GM12865 (cell line): ENCODE measurements around the gene FOXG1.
A peak's percentile ranks its signal among the peaks of the same experiment; 100 is the strongest.

ENCODE experiments used
- DNase-seq: peaks from one replicate; pipeline ENCODE4 v3.0.0; 2010; ENCODE audit warnings: low read depth
- H3K4me3 ChIP-seq: 2 replicates; pipeline ENCODE4 v1.5.1; 2011; ENCODE audit warnings: mild to moderate bottlenecking, low read depth, low read length, control low read depth
- TF ChIP-seq, protein P1 (sequence below): IDR thresholded peaks from 2 replicates; pipeline ENCODE4 v1.5.1; 2011; ENCODE audit warnings: low read length, control low read depth, low read depth, inconsistent platforms; ENCODE audit not compliant: insufficient read depth; ENCODE audit errors: missing control alignments

The FOXG1 gene

DNA sequence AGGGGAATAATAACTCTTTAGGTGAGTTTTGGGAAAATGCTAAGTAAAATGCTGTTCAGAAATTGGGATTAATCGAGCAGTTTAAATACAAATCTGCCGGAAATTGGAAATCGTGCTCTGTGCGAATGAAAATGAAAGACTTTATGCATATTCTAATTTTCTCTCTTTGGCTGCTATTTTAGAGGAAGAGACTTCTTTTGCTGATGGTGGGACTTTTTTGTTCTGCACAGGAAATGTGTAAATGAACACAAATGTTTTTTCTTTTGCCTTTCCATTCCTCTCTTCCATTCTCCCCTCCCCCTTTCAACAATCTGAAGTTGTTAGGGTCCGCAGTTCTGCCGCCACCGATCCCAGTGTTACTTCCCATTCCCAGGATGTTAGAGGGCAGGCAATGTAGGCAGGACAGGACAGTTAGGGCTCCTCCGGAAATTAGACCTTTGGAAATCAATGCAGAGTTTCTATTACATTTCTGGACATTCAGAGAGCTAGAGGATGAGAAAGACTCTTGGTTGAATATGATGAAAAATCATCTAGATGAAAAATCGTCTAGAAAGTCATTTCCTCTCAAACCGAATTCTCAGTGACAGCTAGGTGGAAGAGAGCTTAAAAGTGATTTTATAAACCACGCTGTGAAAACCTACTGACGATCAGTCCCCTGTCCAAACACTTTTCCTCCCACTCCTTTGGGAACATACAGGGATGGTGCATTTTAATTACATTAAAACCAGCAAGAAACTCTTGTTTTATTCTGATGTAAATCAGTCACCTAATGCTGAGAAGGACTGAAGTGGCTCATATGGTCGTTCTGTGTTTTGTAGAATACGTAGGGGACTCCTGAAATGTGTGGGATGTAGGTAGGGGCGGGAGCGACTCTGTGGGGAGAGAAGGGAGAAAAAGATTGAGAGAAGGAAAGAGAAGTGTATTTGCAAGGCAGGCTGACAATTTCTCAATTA lies 17.8 kb downstream of the FOXG1 start:
- H3K4me3 ChIP-seq = peak overlapping the region; percentile 26; the same call in 1 of the 2 replicates
- DNase-seq = no peak
- TF ChIP-seq, protein P1, sequence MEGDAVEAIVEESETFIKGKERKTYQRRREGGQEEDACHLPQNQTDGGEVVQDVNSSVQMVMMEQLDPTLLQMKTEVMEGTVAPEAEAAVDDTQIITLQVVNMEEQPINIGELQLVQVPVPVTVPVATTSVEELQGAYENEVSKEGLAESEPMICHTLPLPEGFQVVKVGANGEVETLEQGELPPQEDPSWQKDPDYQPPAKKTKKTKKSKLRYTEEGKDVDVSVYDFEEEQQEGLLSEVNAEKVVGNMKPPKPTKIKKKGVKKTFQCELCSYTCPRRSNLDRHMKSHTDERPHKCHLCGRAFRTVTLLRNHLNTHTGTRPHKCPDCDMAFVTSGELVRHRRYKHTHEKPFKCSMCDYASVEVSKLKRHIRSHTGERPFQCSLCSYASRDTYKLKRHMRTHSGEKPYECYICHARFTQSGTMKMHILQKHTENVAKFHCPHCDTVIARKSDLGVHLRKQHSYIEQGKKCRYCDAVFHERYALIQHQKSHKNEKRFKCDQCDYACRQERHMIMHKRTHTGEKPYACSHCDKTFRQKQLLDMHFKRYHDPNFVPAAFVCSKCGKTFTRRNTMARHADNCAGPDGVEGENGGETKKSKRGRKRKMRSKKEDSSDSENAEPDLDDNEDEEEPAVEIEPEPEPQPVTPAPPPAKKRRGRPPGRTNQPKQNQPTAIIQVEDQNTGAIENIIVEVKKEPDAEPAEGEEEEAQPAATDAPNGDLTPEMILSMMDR = no peak

DNA sequence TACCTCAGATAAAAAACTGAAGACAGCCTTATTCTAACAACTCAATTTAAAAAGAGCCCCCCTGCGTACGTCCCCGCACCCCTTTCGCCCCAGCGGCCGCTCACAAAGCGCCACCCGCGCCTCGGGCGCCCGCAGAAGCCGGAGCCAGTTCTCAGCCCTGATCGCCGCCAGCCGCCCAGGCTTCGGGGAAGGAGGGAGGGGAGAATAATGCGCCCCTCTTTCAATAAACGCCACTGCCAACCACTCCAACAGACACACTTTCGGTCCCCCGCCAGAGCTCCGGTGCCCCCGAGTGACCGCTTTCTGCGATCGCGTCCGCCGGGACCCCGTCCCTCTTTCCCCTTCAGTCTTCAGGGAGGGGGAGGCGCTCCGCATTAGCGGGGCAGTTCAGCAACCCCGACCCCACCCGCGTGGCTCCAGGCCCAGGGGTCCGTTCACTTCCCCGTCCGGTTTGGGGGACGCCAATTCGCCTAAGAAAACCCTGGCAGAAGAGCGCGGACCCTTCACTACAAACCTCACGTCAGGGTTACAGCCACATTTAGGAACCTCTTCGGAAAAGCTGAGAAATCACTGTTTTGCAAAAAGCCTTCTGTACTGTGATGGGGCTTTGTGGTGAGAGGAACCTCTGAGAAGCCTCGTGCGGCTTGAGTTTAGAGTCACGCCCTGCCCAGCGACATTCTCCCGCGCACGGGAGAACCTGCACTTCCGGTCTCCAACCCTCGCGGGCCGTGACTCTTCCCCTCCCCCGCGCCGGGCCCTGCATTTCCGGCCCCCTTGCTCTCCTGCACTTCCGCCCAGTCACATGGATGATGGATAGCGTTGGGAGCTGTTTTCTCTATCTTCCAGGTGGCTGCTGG lies 18.7 kb downstream of the FOXG1 start:
- no peak for DNase-seq
- TF ChIP-seq, protein P1 = no peak
- H3K4me3 ChIP-seq = peak overlapping the region; percentile 26; the same call in 1 of the 2 replicates

GRCh38 chr14:28807518-28807917 lies 40.9 kb downstream of the FOXG1 start:
- DNase-seq = no peak
- TF ChIP-seq, protein P1 = no peak
- H3K4me3 ChIP-seq = no peak overlapping the region

DNA sequence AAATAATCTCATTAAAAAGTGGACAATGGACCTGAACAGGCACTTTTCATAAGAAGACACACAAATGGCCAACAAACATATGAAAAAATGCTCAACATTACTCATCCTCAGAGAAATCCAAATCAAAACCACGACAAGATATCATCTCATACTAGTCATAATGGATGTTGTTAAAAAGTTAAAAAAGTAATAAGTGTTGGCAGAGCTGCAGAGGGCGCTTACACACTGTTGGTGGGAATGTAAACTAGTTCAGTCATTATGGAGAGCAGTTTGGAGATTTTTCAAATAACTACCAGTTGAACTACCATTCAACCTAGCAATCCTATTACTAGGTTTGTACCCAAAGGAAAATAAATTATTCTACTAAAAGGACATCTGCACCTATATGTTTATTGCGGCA lies 47.2 kb downstream of the FOXG1 start:
- no peak for DNase-seq
- no peak overlapping the region for H3K4me3 ChIP-seq
- TF ChIP-seq, protein P1 = no peak
